ENCODE results near the gene NREP.
"Not testable (repeated sequence)": the region's sequence is repeated elsewhere in the genome, so short reads cannot be mapped to it uniquely, and the experiment has no call there.

Gene NREP

DNA sequence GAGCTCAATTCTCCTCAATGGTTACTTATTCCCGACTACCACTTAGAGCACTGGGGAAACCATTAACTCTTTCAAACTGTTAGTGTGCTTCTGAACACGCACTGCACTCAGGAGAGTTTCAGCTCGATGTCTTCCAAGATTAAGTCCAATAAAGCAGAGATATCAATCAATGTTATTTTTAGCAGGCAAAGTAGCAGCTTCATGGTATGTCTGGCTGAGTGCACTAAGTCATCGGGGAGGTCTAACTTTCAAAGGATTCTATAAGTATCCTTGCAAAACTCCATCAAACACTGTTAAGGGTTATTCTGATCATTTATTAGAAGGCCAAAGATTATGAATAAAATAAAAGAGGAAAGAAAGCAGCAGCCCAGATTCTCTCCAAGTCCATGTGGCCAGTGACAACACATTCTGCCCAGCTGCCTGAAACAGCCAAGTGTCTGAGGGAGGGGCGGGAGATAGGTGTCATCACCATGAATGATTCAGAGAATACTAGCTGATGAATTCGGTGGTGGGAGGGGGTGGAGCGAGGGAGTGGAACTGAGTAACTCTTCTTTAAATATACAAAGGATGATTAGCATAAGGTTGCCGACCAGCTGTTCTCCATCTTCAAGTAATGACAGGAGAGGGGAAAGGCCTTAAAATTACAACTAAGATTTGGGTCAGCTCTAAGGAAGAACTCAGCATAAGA is 21.3 kb downstream of the NREP start:
- no peak for DNase-seq

DNA sequence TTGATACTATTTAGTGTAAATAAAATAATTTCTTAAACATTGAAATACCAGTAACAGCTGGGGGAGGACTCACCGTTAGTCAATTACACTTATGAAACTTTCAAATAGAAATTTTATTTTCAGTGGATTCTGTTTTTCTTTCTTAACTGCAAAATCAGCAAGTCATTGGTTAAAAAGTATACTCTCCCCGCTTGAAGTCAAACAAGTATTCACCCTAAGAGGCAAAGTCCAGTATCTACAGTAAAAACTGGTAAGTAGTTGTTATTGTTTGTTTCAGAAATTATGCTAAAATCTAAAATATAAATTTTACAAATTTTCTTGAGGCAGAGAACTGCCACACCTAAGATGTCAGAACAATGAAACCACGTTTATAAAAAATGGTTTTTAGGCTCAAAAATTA is 22.4 kb downstream of the NREP start:
- DNase-seq: no peak

DNA sequence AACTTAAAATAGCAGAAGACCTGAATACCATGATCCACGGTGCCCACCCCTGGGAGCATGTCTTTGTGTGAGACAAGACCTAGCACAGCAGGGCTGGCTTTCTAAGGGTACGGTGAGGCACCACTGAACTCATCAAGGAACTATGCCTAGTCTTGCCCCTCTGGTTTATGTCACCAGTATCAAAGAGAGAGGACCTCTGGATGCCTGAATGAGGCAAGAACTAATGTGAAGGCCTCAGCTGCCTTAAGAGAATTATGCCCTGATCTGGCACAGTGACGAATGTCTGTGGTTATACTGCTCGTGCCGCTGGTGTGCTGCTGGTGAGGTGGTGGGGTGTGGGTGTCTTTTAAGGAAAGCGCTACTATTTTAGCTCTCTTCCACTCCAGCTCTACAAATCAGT is 23.0 kb downstream of the NREP start:
- no peak for DNase-seq

DNA sequence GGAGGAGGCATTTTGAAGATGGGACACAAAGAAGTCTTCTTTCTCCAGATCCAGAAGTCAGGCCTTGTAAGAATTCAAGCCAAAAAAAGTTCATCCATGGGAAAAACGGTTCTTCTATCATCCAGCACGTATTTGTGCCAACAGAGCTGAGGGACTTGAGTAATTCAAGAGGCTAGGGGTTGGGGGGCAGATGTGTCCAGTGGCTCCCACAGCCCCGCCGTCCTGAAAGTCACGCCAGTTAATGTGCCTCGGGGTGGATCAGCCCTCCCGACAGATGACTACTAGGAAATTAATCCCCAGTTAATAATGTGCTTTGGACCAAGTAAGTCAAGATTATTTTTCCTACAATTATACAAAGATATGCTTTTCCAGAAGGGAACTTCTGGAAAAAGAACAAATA is 23.4 kb downstream of the NREP start:
- DNase-seq: no peak

DNA sequence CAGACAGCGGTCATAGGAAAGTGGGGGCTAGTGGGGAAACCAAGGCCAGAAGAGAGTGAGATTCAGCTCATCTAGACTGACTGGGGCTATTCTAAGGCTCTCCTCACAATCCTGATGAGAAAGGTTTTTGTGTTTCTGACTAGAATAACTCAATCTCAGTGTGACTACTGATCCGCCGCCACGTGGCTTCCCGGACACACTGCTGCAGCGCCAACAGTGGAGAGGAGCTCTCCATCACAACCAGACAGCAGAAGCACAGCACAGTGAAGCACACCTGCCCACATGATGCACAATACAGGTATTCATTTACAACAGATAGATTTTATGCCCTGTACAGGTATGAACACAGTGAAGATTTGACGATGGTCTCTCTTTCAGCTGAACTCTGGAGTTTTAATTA is 25.4 kb downstream of the NREP start:
- DNase-seq: no peak

DNA sequence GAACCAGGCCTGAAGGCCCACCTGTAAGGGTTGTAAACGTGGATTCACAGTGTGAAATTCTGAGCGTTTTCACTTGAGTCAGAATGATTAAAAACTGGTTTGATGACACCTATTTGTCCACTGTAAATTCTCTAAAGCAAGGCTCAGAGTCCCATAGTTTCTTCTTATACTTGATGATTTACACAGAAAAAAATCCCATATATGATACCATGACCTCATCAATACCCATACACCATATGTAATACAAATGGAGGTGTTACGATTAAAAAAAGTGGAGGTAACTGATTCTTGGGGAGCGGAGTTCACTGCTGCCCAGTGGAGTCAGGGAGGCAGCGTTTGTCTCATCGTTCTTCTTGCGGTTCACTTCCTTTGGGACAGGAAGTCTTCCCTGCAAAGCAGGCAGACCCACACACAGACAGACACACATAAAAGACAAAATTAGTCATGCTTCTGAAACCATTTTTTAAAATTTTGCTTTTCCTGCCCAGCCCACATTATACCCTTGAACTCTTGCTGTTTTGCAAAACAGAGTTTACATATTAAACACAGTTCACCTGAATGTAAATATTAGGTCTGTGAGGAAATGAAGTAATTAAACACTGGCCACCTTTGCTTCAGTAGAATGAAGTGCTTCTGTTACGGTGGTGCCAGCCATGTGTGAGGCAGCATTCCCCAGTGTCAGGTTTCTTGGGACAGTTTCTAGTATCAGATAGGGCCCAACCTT is 26.2 kb downstream of the NREP start:
- no peak for DNase-seq

DNA sequence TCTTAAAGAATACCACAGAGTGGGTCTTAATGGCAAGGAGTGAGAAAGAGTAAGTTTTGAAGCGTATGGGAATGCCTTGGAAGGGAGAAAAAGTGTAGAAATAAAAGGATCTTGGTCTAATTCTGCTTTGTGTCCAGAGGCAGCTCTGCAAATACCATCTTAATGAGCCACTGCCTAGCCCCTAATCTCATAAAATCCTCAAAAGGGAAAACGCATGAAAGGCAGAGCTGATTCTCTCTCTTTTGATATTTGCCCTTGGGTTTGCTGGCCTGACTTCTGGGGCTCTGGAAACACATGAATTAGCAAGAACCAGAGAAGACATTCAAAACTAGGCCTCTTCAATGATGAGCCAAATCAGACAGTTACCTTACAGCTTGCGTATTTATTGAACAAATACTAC is 28.1 kb downstream of the NREP start:
- DNase-seq: no peak

DNA sequence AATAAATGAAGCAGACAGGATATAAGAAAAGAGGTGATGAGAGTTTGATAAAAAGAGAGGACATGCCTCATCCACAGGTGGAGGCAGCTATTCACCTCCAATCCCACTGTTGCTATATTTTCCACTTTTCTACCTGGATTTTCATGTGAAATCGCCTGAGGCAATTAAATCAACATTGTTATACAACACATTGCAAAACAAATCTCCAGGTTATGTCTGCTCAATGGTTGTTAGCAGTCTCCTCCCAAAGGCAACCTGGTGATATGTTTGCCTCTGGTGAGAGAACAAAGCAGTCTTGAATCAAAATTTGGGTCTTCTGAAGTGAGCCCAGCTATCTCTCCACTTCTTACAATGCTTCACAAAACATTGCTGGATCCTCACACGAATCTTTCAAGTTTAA is 30.0 kb downstream of the NREP start:
- DNase-seq: no peak

DNA sequence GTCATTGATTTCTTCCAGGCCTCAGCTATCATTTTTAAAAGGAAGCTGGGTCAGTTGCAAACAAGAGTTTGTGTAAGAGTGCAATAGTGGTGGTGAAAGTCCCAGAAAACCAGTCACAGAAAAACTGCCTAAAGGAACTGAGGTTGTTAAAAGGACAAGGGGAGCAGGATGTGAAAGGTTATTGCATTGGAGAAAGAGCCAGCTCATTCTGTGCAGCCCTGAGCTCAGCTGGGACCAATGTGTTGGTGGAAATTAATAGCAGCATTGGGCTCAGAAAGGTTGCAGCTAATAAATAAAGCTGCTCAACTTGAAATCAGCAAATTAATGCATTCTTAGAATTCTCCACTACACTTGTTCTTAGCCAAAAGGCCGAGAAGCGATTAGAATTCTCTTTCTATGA is 34.9 kb downstream of the NREP start:
- DNase-seq: no peak

DNA sequence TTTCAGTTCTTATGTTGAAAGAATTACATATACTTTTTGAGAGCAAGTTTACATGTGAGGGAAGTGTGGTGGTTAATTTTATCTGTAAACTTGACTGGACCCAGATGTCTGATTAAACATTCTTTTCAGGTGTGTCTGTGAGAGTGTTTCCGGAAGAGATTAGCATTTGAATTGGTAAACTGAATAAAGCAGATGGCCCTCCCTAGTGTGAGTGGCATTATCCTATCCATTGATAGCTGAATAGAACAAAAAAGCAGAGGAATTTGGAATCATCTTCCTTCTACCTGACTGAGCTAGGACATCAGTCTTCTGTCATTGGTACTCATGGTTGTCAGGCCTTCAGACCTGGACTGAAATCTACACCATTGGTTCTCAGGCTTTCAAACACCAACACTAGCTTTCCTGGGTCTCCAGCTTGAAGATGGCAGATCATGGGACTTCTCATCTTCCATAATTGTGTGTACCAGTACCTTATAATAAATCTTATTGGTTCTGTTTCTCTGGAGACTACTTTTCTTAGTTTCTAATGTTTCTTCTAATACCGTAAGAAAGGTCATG is 36.6 kb downstream of the NREP start:
- DNase-seq: no peak

DNA sequence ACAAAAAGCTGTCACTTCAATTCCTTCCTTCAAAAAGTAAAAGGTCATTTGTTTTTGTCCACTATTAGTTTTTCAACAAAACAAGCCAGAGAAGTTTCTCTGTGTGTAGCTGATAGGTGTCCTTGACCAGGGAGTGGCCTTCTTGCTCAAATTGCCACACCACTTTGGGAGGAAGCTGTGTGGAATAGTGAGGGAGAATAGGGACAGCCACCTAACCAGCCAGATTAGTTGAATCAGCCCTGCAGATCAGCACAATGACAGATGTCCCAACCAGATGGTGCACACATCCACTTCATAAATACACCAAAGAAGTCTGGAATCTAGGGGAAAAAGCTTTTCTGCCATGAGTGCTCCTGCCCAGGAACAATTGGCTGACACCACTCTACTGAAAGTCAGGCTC is 37.2 kb downstream of the NREP start:
- DNase-seq: no peak

DNA sequence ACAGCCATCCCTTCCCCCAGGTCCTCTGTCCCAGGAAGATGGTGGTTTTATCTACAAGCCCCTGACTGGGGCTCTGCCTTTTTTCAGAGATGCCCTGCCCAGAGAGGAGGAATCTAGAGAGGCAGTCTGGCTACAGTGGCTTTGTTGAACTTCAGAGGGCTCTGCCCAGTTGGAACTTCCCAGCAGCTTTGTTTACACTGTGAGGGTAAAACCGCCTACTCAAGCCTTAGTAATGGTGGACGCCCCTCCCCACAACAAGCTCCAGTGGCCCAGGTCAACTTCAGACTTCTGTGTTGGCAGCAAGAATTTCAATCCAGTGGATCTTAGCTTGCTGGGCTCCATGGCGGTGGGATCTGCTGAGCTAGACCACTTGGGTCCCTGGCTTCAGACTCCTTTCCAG is 40.2 kb downstream of the NREP start:
- not testable (repeated sequence) for DNase-seq

DNA sequence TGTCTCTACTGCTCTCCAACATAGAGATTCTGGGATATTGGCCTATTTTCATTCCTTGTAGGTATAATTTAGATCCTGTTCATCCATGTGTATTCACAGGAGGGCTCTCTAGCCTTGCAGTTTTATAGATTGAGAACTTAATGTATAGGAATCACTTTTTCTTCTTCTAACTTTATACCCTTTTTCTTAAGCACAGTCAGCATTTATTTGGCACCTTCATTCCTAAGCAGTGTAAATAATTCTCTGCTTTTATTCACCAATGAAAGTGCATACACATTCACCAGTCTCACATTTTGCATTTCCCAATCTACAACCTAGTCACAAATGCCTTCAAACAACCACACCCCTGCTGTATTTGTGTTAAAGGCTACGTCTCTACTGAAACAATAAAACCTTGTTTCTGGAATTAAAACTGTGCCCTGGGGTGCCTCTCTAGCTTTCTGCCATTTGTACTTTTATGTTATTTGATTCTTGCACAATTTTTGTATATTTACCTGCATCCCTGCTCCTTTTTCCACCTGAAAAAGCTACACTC is 49.3 kb downstream of the NREP start:
- DNase-seq: no peak

DNA sequence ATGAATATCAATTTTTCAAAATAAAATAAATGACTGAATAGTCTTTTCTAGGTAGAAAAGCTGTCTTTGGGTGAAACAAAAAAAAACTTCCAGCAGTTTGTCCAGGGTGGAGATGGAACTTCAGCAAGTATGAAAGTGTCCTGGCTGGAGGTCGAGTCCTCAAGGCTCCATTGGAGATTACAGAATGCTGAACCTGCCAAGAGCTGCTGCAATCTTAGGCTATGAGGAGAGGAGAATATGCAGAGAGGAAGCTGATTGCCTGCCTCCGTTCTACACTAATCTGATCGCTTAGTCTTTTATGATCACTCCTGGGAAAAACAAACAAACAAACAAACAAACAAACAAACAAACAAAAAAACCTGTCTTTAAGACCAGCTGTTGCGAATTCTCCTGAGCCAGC is 50.6 kb downstream of the NREP start:
- DNase-seq: no peak

DNA sequence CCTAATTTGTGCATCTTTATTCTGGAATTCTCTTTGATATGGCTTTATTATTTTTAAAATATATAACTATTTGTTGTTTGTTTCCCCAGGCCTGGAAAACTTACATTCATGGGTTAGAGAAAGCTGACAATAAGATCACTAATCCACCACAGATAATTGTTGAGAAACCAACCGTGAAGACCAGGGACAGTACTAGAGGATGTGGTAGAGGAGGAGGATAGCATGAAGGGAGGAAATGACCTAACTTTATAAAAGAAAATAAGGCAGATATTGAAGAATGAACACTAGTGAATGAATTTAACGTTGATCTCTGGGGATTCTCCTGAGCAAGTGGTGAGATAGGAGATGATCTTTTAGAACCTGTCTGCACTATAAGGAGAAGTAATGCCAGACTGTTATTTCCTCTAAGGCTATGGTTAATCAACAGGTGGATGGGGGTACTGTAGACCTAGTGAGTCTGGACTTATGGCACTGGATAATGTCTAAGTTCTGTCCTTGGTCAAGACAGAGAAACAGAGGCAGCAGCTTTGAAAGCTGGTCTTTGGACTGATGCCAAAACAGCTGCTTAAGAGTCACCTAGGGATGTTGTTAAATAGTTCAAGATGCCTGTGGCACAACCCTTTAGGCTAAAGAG is 52.4 kb downstream of the NREP start:
- DNase-seq: no peak

DNA sequence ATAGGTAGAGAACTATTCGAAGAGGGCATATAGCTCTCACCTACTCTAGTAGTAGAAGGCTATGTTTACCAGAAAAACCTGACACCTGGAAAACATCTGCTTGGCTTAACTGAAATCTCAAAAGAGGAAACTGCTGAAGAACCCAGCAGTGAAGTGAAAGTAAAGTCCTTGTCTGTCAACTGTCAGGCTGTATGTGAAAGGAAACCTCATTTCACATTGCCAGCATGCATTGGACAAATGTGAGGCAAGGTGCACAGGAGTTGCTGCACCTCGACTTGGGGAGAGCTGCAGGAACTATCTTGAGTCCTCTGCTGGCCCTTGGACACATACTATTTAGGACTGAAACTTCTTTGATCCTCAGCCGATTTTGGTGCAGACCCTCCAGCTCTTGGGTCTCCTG is 53.3 kb downstream of the NREP start:
- no peak for DNase-seq

DNA sequence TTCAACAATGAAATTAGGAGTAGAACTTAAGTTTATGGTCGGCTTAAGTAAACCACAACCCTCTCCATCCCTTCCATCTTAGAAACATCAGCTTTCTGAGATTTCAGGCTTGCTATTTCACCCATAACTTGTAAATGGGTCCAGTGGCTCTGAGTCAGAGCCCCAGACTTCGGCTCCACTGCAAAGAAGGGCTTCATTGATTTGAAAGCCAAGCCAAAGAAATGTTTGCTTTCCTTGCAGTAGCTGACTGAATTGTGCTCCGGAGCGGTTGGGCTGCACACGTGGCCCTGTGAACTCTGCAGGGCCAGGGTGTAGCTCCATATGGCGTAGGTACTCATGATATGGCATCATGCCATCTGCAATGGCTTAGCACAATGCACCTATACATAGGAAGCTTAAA is 57.0 kb downstream of the NREP start:
- no peak for DNase-seq

DNA sequence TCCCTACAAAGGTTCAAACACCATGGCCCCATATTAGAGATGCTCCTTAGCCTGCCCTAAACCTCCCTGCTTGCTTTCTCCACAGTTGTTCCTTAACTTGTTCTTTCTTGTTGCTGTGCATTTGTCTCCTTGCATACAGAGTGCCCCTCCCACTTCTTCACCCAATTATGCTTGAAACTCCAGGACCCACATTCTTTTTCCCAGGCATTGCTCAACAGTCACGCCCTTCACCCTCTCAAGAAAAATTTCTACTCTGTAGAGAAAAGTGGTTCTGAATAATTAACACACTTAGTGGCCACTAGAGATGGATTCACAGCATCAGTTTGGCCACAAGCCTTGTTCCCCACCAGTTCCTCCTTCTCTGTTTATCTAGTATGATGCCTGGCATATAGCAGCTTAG is 57.7 kb downstream of the NREP start:
- no peak for DNase-seq

DNA sequence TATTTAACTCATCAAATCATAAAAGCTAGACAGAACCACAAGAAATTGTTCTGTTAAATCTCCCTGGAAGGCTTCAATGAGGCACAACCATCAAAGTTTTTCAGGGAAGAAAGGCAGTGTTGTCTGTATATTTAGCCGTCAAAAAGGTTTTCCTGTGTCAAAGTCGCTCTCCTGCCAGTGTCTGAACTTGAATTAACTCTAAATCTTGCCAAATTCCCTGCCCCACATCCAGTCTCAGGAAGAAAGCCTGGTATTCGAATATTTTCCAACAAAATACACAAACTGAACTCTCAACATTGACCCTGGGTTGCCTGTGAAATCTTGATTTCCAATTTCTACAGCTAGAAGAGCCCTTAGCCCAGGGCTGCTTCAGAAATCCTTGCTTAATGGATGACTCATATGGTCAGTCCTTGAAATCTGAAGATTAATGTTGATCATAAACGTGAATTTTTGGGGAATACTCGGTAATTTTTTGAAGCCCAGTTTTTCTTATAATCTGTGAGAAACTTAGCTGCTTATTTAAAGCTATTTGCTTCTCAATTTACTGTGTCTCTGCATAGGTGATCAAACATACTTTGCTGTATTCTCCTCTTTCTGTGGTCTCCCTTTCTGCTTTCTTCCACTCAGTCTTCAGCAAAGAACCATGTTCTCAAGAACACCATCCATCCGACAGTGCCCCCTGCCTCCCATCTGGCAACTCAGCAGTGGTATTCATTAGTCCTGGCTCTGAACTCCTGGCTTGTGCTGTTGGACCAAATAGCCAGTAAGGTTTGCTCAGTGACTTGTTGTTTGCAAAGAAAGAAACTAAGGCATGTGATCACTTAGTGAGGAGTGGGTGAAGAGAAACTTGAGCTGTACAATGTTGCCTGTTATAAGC is 58.9 kb downstream of the NREP start:
- no peak for DNase-seq

DNA sequence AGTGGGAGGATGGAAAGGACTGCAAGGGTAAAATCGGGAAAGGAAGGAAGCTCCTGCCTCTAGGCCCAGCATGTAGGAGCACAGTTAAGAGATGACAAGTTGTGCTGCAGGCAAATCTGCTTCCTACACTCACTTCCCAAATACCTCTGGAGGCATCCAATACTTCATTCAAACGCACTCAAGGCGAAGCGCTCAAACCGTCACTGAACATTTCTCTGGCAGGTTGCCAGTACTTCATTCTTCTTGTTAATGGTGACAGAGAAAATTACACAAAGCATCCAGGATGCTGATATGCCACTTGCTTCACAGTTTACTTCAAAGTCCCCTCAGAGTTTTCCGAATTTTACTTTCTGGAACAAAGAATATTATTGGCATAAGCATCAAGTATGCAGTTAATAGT is 59.8 kb downstream of the NREP start:
- no peak for DNase-seq

DNA sequence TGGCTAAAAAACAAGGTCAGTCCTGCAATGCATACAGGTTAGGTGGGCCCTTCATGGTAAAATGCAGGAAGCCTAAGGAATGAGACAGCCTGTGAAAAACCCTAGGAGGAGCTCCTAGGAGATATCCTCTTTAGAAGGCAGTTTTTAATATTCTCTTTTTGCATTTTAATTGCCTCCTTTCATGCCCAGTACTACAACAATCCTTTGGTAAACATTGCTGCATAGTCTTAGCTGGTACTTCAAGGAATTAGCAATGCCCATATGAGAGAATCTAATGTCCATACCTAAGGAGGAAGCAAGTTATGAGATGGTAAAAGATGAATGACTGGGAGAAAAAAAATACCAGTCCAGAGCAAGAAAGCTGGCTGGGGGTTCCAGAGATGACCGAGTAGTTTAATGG is 61.0 kb downstream of the NREP start:
- DNase-seq: no peak

DNA sequence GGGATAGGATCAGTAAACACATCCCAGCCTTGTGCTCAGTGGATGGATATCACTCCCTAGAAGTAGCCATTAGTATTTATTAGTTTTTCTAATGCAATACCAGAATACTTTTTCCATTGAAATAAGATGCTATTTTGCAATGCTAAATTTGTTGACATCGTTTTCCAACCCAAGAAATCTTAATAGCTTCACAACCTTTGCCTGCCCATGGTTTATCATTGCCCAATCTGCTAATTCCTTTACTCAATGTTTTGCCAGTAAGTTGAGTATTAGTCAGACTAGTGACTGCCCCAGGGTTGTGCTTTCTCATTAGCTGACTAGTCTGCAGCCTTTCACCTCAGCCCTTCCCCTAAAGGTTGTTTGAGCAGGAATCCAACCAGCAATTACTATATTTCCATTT is 62.9 kb downstream of the NREP start:
- no peak for DNase-seq

DNA sequence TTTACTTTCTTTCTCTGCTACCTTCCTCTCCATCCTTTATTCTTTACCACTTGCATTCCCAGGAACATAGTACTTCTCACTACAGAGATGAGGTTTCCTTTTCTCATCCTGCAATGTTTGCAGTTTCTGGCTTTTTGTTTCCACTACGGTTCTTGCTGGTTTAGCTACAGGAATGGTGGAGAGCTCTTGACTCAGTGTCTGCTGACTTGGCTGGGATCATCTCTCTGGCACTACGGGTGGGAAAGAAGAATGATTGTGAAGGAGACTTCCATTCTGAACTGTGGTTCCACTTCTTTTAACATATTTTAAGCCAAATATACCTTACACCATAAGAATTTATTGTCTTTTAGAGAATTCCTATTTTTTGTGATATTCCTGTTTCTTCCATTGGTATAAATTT is 65.1 kb downstream of the NREP start:
- DNase-seq: no peak

Data from activated CD4-positive, CD25-positive, alpha-beta regulatory T cell treated with anti-CD3 and anti-CD28 coated beads, Interleukin-2, amount 50 U/mL, for 72 hours (primary cell).